DMS153 treated with DMSO at 0.1 percent for 48 hours (cell line): ENCODE data around the gene ARHGAP10.
"Not testable (repeated sequence)": the region's sequence is repeated elsewhere in the genome, so short reads cannot be mapped to it uniquely, and the experiment has no call there.

ENCODE experiments used
- DNase-seq: peaks from one replicate; lab custom pipeline; 2025; ENCODE audit not compliant: unreplicated experiment; lab: John Stamatoyannopoulos, UW

ARHGAP10 gene

GRCh38 chr4:148083073-148083472 is 351.2 kb downstream of the ARHGAP10 start:
- not testable (repeated sequence) for DNase-seq

- no peak for DNase-seq
Measured at GRCh38 chr4:148089624-148090023, 357.7 kb downstream of the ARHGAP10 start.

GRCh38 chr4:148090029-148090428 is 358.1 kb downstream of the ARHGAP10 start:
- DNase-seq = no peak

GRCh38 chr4:148090503-148091476 is 358.9 kb downstream of the ARHGAP10 start:
- no peak for DNase-seq

- no peak for DNase-seq
Measured at GRCh38 chr4:148091896-148092295, 360.0 kb downstream of the ARHGAP10 start.

GRCh38 chr4:148092316-148093014 is 360.6 kb downstream of the ARHGAP10 start:
- DNase-seq = no peak

GRCh38 chr4:148093065-148093464 is 361.2 kb downstream of the ARHGAP10 start:
- DNase-seq = no peak

- no peak for DNase-seq
Measured at GRCh38 chr4:148094149-148094548, 362.3 kb downstream of the ARHGAP10 start.

GRCh38 chr4:148095346-148095923 is 363.5 kb downstream of the ARHGAP10 start:
- no peak for DNase-seq

- no peak for DNase-seq
Measured at GRCh38 chr4:148097801-148098200, 365.9 kb downstream of the ARHGAP10 start.

GRCh38 chr4:148101235-148101634 is 369.3 kb downstream of the ARHGAP10 start:
- DNase-seq = no peak

GRCh38 chr4:148101790-148102189 is 369.9 kb downstream of the ARHGAP10 start:
- DNase-seq = no peak

GRCh38 chr4:148103597-148104355 is 371.9 kb downstream of the ARHGAP10 start:
- DNase-seq = no peak

GRCh38 chr4:148108766-148109165 is 376.9 kb downstream of the ARHGAP10 start:
- DNase-seq = no peak

GRCh38 chr4:148109216-148109615 is 377.3 kb downstream of the ARHGAP10 start:
- no peak for DNase-seq

GRCh38 chr4:148110169-148110568 is 378.3 kb downstream of the ARHGAP10 start:
- DNase-seq = no peak

GRCh38 chr4:148112231-148112982 is 380.5 kb downstream of the ARHGAP10 start:
- DNase-seq = no peak

- DNase-seq = no peak
Measured at GRCh38 chr4:148114436-148114835, 382.5 kb downstream of the ARHGAP10 start.

GRCh38 chr4:148116264-148116663 is 384.4 kb downstream of the ARHGAP10 start:
- no peak for DNase-seq

- no peak for DNase-seq
Measured at GRCh38 chr4:148116969-148117368, 385.1 kb downstream of the ARHGAP10 start.
